HT1080 (cell line): ENCODE results near the gene ERCC1. TPM values are rescaled to one million over a fixed set of nuclear protein-coding genes. Genes with fewer than 3 reads are reported as not detected.

Source experiments
- DNase-seq: peaks from one replicate; pipeline ENCODE4 v3.0.0-alpha.2; 2015; ENCODE audit warnings: low read depth
- small RNA-seq: library from RNA; depleted of rRNA; stranded (forward); fragments of <200 nt; gene quantifications from one replicate; pipeline ENCODE3, GENCODE V24; 2014
- total RNA-seq: library from RNA; depleted of rRNA; stranded (reverse); fragments of >200 nt; shearing (Covaris generic); gene quantifications from 2 replicates; pipeline ENCODE4 v1.2.3, GENCODE V29; 2014; rRNA removed

ERCC1 gene
- total RNA-seq, 1 experiment from 2014 or later, result 125 TPM

- no peak for DNase-seq
Observed at GRCh38 chr19:45368127-45368526, 55.6 kb downstream of the ERCC1 start.

GRCh38 chr19:45364696-45365095 lies 59.0 kb downstream of the ERCC1 start:
- DNase-seq, result no peak

GRCh38 chr19:45363861-45364459 lies 59.8 kb downstream of the ERCC1 start:
- DNase-seq, result no peak

- no peak for DNase-seq
Observed at GRCh38 chr19:45362291-45362690, 61.4 kb downstream of the ERCC1 start.

- DNase-seq, result no peak
Observed at GRCh38 chr19:45361608-45362007, 62.1 kb downstream of the ERCC1 start.

- DNase-seq, result no peak
Observed at GRCh38 chr19:45358213-45358792, 65.4 kb downstream of the ERCC1 start.

- no peak for DNase-seq
Observed at GRCh38 chr19:45357445-45357783, 66.3 kb downstream of the ERCC1 start.

Small RNA genes lying within 50 kb of the gene (small RNA-seq; reads per million reads assigned to genes)
- not detected for gene MIR6088

Other genes with a start within 250 kb of the ERCC1 start
- 0.98 and 1.5 TPM in 2 replicates for gene TRAPPC6A, start 245.7 kb downstream of the ERCC1 start, total RNA-seq
- 1.5 and 5.0 TPM in 2 replicates for gene BLOC1S3, start 245.1 kb downstream of the ERCC1 start, total RNA-seq
- gene EXOC3L2, start 178.5 kb downstream of the ERCC1 start, total RNA-seq, result 0.56 and 0.84 TPM in 2 replicates
- gene MARK4, start 172.6 kb downstream of the ERCC1 start, total RNA-seq, result 5.3 and 9.2 TPM in 2 replicates
- gene CKM, start 101.0 kb downstream of the ERCC1 start, total RNA-seq, result not detected in 2 replicates
- 0.11 TPM in 1 of 2 replicates, not detected in the other for gene KLC3, start 83.2 kb downstream of the ERCC1 start, total RNA-seq
- 20.0 and 23.9 TPM in 2 replicates for gene ERCC2, start 53.3 kb downstream of the ERCC1 start, total RNA-seq
- gene PPP1R13L, start 18.8 kb downstream of the ERCC1 start, total RNA-seq, result 18.9 and 34.3 TPM in 2 replicates
- 39.8 and 54.6 TPM in 2 replicates for gene POLR1G, start 17.3 kb downstream of the ERCC1 start, total RNA-seq
- 0.30 and 0.53 TPM in 2 replicates for gene FOSB, start 44.1 kb upstream of the ERCC1 start, total RNA-seq
- 12.9 and 13.7 TPM in 2 replicates for gene RTN2, start 73.1 kb upstream of the ERCC1 start, total RNA-seq
- gene PPM1N, start 74.5 kb upstream of the ERCC1 start, total RNA-seq, result 0.34 and 2.9 TPM in 2 replicates
- gene VASP, start 83.6 kb upstream of the ERCC1 start, total RNA-seq, result 248 and 269 TPM in 2 replicates
- gene OPA3, start 160.9 kb upstream of the ERCC1 start, total RNA-seq, result 12.4 and 14.3 TPM in 2 replicates
- gene GPR4, start 178.3 kb upstream of the ERCC1 start, total RNA-seq, result 0.03 and 0.10 TPM in 2 replicates
- gene EML2, start 215.5 kb upstream of the ERCC1 start, total RNA-seq, result 18.8 and 28.4 TPM in 2 replicates
- gene GIPR, start 244.3 kb upstream of the ERCC1 start, total RNA-seq, result 0.07 and 0.23 TPM in 2 replicates